NT2/D1 (cell line): ENCODE data around the gene SYK.

Source experiments
- SUZ12 ChIP-seq: IDR thresholded peaks from 2 replicates; pipeline ENCODE4 v1.6.1; 2011; ENCODE audit not compliant: insufficient read length, insufficient read depth; ENCODE audit errors: extremely low read depth
- YY1 ChIP-seq: IDR thresholded peaks from 2 replicates; pipeline ENCODE4 v1.6.1; 2011; ENCODE audit not compliant: insufficient read length, insufficient read depth
- ZNF274 ChIP-seq: IDR thresholded peaks from 2 replicates; pipeline ENCODE4 v1.6.1; 2011; ENCODE audit warnings: mild to moderate bottlenecking, low read depth, low read length

DNA sequence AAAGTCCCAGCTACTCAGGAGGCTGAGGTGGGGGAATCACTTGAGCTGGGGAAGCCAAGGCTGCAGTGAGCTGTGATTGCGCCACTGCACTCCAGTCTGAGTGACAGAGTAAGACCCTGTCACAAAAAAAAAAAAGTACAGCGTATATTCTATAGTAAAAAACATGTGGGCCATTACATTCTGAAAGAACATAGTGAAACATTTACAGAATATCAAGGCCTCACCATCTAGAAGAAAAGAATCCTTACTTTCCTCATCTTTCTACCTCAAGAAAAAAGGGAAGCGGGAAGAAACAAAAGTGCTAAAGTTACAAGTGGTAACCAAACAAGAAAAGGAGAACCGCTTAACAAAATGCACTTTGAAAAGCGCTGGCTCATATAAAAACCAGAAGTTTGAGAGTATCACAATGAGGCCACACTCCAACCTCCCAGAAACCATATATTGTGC is 5.7 kb upstream of the SYK start:
- TF ChIP-seq ZNF274 (no peak), YY1 (no peak), SUZ12 (no peak)
